Activated gamma-delta T cell treated with anti-CD3 and anti-CD28 coated beads, Interleukin-2, amount 50 U/mL, for 16 hours (primary cell): ENCODE data around the gene PCDHGB1.
"Not testable (repeated sequence)": the region's sequence is repeated elsewhere in the genome, so short reads cannot be mapped to it uniquely, and the experiment has no call there.

Source experiments
- DNase-seq: peaks from one replicate; pipeline ENCODE4 v3.0.0-alpha.2; 2020; ENCODE audit warnings: low read depth

Gene PCDHGB1

GRCh38 chr5:141346017-141346416, 3.9 kb upstream of the PCDHGB1 start:
- DNase-seq = not testable (repeated sequence)

GRCh38 chr5:141351591-141351990, 1.7 kb downstream of the PCDHGB1 start:
- DNase-seq = no peak

- DNase-seq = no peak
Measured at GRCh38 chr5:141354900-141355469, 5.1 kb downstream of the PCDHGB1 start, which contains the start of gene PCDHGA4. TSS of gene PCDHGA4 (plus strand) at chr5:141355021. CDS start at chr5:141355108, 87 bp downstream.

GRCh38 chr5:141355641-141356040, 5.7 kb downstream of the PCDHGB1 start:
- no peak for DNase-seq

GRCh38 chr5:141356133-141356532, 6.2 kb downstream of the PCDHGB1 start:
- no peak for DNase-seq

- DNase-seq = no peak
Measured at GRCh38 chr5:141356950-141357349, 7.1 kb downstream of the PCDHGB1 start.

- no peak for DNase-seq
Measured at GRCh38 chr5:141359790-141360426, 10.0 kb downstream of the PCDHGB1 start, which contains the start of gene PCDHGB2. TSS of gene PCDHGB2 (plus strand) at chr5:141359994. CDS start at chr5:141360136, 142 bp downstream.

GRCh38 chr5:141360685-141361084, 10.8 kb downstream of the PCDHGB1 start:
- DNase-seq = no peak

GRCh38 chr5:141362719-141363118, 12.8 kb downstream of the PCDHGB1 start:
- no peak for DNase-seq

GRCh38 chr5:141363952-141364660, 14.2 kb downstream of the PCDHGB1 start, which contains the start of gene PCDHGA5:
TSS of gene PCDHGA5 (plus strand) at chr5:141364162. CDS start at chr5:141364331, 169 bp downstream.
- DNase-seq = no peak

GRCh38 chr5:141366016-141366896, 16.4 kb downstream of the PCDHGB1 start:
- DNase-seq = no peak

- no peak for DNase-seq
Measured at GRCh38 chr5:141369994-141370848, 20.3 kb downstream of the PCDHGB1 start, which contains the start of gene PCDHGB3. TSS of gene PCDHGB3 (plus strand) at chr5:141370242. CDS start at chr5:141370395, 153 bp downstream.

GRCh38 chr5:141371572-141372475, 21.9 kb downstream of the PCDHGB1 start:
- DNase-seq = no peak

- DNase-seq = no peak
Measured at GRCh38 chr5:141373673-141374317, 23.9 kb downstream of the PCDHGB1 start, which contains the start of gene PCDHGA6. TSS of gene PCDHGA6 (plus strand) at chr5:141373891. CDS start at chr5:141374084, 193 bp downstream.

GRCh38 chr5:141374627-141375026, 24.7 kb downstream of the PCDHGB1 start:
- DNase-seq = no peak

GRCh38 chr5:141375444-141376155, 25.7 kb downstream of the PCDHGB1 start:
- not testable (repeated sequence) for DNase-seq

- no peak for DNase-seq
Measured at GRCh38 chr5:141382469-141383294, 32.8 kb downstream of the PCDHGB1 start, which contains the start of gene PCDHGA7. TSS of gene PCDHGA7 (plus strand) at chr5:141382742. CDS start at chr5:141382900, 158 bp downstream.
